PC-9 (cell line): ENCODE data around the gene ATN1.

ENCODE experiments used
- CTCF ChIP-seq: fragments of 200-600 bp; sonication (generic); conservative IDR thresholded peaks from 2 replicates; pipeline ENCODE4 v1.6.1; 2017; ENCODE audit warnings: mixed run types, antibody characterized with exemption, mild to moderate bottlenecking, moderate library complexity
- EZH2 ChIP-seq: fragments of 200-600 bp; sonication (generic); IDR thresholded peaks from 2 replicates; pipeline ENCODE4 v1.8.0; 2017; ENCODE audit warnings: antibody characterized with exemption, low read depth

GRCh38 chr12:6978188-6978587, 50.4 kb downstream of the ATN1 start:
- TF ChIP-seq CTCF (no peak), EZH2 (no peak)
